NCI-H446 (cell line): ENCODE results near the gene SAMD13.

Source experiments
- DNase-seq, 2 experiments: peaks; one replicate each; lab custom pipeline; 2025; lab: John Stamatoyannopoulos, UW

Gene SAMD13

GRCh38 chr1:84301004-84301784 lies at the start of gene SAMD13:
Gene SAMD13, plus strand, starts transcription at chr1:84301708. Its CDS starts 1,527 bp downstream, at chr1:84303235.
- DNase-seq, result peak; percentile 93 to 95

DNA sequence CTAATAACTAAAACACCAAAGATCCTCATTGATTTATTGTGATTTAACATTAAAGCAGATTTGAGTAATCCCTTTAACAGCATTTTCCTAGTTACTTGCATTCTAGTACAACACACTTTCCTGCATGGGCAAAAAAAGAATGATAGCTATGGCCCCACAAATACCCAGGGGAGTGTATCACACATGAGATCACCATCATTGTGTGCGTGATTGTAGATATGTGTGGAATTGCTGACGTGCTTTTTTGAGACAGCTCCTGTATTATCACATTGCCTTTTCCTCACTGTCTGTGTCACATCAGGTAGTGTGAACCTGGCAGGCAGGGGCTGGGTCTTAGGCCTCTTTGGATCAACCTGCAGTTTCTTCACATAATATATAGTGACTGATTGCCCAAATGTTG lies 48.5 kb upstream of the SAMD13 start:
- no peak for DNase-seq

DNA sequence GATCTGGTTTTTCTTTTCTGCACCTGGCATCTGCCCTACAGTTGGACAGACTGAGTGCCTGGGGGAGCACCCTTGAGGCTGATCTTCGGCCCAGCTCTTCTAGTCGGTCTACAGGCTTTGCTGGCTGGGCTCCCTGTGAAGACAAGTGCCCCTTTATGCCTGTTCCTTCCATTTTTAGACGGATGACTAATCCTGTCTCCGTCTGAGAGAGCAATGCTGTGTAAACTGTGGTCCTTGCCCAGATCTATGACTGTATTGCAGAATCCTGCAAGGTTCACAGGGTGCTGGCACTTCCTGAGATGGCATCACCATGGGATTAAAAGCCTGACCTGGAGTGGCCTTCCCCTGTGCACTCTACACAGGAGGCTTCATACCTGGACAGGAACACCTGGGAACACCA lies 47.6 kb upstream of the SAMD13 start:
- DNase-seq, result peak; percentile 44 to 88

- no peak for DNase-seq
Measured at GRCh38 chr1:84254703-84255238, 46.7 kb upstream of the SAMD13 start.

- no peak for DNase-seq
Measured at GRCh38 chr1:84255582-84255981, 45.9 kb upstream of the SAMD13 start.

DNA sequence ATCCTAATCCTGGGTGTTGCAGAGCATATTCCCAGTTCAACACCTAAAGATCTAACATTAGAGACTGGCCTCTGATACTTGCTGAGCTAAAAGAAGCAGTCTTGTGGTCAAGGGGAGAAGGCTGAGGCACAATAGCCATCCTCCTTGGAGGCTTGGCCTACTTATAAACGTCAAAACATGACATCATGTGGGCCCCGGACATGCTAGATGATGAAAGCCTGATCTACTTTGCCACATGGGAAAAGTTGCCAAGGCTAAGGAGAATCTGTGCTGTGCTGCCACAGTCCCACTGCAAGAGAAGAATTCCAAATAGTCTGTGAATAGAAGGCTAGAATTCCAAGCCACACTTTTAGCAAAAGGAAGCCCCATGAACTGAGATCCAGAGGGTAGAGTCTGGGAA lies 43.9 kb upstream of the SAMD13 start:
- no peak for DNase-seq

GRCh38 chr1:84259376-84259775 lies 42.1 kb upstream of the SAMD13 start:
- DNase-seq, result no peak

GRCh38 chr1:84259989-84260388 lies 41.5 kb upstream of the SAMD13 start:
- DNase-seq, result no peak

- no peak for DNase-seq
Measured at GRCh38 chr1:84260852-84261518, 40.5 kb upstream of the SAMD13 start.

- DNase-seq, result no peak
Measured at GRCh38 chr1:84264961-84265360, 36.5 kb upstream of the SAMD13 start.

DNA sequence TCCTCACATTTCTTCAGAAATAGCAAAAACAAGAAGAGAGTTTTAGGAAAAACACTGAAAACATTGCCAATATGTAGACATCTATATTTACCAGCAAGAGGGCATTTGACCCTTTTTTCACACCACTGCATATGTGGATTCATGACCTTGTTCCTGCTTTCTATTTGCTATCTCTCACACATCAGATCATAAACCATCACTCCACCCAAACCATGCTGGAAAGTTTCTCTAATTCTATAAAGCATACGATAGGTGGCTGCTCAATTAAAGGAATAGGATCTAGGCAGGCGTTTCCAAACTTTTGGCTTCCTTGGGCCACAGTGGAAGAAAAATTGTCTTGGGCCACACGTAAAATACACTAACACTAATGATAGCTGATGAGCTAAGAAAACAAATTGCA lies 35.6 kb upstream of the SAMD13 start:
- DNase-seq, result no peak

- DNase-seq, result no peak
Measured at GRCh38 chr1:84266748-84267147, 34.8 kb upstream of the SAMD13 start.

DNA sequence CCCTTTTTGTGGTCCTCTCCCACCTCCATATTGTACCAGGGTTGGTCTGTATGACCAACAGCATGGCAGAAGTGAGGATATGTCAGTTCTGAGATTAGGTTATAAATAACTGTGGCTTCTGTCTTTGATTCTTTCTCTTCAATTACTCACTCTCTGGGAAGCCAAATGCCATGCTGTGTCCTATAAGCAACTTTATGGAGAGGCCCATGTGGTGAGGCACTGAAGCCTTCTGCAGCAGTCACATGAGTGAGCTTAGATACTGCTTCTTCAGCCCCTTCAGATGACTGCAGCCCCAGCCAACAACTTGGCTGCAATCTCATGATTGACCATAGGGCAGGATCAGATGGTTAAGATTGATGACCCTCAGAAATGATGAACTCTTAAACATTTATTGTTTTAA lies 34.0 kb upstream of the SAMD13 start:
- DNase-seq, result no peak

GRCh38 chr1:84268346-84268745 lies 33.2 kb upstream of the SAMD13 start:
- no peak for DNase-seq

DNA sequence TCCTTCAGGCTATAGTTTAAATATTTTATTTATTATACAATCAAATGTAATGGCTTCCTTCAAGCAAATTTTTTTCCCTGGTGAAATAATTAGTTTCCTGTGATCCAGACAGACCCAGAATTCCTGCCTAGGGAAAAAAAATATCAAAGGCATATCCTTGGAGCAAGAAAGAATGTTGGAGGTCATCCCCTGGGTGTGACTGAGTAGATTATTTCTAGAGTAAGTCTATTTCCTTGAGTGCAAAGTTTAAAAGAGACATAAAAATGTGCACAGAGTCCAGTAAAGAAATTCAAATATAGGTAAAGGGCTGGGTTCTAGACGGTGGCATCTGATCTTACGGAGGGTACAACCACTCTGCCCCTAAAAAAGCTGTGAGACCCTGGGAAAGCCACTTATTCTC lies 32.2 kb upstream of the SAMD13 start:
- no peak for DNase-seq

DNA sequence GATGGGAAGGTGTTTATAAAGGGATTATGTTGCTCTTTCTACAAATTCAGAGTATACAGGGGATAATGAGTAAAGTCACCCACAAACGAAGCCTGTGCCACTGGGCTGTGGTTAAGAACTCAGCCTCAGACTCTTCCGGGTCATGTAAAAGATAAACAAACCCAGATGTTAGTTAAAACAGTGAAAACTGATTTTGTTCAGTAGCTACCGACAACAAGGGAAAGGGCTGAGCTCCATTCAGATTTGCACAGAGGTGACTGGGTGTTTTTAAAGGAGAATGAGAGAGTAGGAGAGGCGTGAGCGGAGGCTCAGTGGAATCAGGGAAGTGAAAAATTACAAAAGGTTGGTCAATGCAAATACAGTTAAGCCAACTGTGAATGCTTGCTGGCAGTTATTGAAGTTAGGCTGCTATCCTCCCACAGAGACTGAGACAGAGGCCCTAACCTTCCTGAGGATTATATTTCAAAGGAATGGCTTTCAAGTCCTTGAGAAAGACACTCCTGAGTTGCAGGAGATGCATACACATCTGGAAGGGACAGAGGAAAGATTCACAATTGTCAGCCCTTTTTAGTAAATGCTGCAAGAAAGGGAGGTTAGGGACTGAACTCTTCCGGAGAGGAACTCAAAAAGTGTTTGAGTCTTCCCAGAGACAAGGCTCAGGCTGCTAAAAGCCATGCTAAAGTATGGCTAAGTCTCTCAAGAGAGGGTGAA lies 29.9 kb upstream of the SAMD13 start:
- no peak for DNase-seq

DNA sequence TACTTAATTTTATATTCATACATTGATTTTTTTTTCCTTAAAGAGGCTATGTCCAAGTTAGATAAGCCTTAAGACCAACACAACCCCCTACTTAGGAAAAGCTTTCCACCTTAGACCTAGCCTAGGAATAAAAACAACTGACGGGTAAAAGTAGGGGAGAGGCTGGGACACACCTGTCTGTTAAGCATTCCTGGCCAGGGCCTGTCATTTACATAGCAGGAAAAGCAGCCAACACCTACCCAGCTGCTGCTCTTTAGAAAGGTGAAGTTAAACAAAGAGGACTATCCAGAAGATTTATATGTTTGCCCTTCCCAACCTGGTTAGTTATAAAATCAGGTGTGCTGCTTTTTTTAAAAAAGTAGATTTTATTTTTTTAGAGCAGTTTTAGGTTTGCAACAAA lies 29.1 kb upstream of the SAMD13 start:
- no peak for DNase-seq

- DNase-seq, result no peak
Measured at GRCh38 chr1:84277343-84278059, 24.0 kb upstream of the SAMD13 start.

DNA sequence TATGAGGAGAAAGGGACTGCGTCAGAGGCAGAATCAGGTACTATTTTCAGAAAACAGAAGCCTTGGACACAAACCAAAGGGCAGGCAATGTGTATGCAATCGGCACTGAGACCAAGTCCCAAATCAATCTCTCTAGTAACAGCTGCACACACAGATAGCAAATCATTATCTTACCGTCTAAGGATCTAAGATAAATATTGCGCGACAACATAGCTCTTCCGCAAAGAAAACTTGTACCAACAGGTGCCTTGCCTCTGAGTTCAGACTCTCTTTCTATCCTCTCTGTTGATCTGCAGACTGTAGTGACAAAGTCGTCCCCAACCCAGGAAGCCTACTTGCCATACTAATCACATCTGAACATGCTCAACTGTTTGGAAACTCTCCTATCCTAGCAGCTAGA lies 22.6 kb upstream of the SAMD13 start:
- no peak for DNase-seq

GRCh38 chr1:84280912-84281311 lies 20.6 kb upstream of the SAMD13 start:
- DNase-seq, result no peak

- no peak for DNase-seq
Measured at GRCh38 chr1:84282780-84283333, 18.7 kb upstream of the SAMD13 start.

DNA sequence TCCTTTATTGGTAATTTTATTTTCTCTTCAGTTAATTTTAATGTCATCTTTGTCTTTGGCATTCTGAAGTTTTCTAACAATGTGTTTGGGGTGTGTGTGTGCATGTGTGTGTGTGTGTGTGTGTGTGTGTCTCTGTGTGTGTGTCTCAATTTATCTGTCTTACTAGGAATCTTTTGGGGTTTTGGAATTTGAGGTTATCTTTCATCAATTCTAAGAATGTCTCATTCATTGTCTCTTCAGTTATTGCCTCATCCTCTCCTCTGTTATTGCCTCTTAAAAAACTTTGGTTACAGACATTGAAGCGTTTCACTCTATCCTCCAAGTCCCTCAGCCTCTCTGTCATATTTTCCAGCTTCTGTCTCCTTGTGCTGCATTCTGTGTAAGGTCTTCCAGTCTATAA lies 18.1 kb upstream of the SAMD13 start:
- no peak for DNase-seq
